ENCODE data around the gene DOCK1.

Gene DOCK1

DNA sequence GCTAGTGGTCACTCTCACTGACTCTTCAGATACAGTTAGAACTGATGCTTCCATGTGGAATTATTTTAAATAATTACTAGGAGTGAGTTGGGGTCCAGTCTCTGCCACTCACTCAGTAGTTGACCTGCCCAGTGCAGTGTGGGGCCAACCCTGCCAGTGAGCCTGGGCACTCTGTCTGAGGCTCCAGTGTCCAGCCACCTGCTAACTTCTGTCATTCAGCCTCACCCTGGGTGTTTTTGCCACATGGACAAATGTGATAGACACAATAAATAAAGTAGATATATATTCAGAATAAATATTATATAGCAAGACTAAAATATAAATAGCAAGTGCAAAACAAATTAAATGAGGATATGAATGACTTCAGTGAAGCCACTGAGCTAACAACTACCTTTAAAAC is 284.0 kb downstream of the DOCK1 start:
- no peaks in the 10 kb centered on the region for H3K4me1 ChIP-seq (ENCODE audit: control insufficient read depth, insufficient read depth, low read length)
- H3K9me3 ChIP-seq (ENCODE audit: control insufficient read depth, low read length): no peaks in the 10 kb centered on the region
- no peak overlapping the region for H3K9ac ChIP-seq (ENCODE audit: low read length)
- no peak overlapping the region for H3K4me3 ChIP-seq (ENCODE audit: low read length)
- no peaks in the 10 kb centered on the region for H3K27me3 ChIP-seq (ENCODE audit: control insufficient read depth, insufficient read depth, low read length)
- H3K36me3 ChIP-seq (ENCODE audit: control insufficient read depth, insufficient read depth, low read length): no peaks in the 10 kb centered on the region

DNA sequence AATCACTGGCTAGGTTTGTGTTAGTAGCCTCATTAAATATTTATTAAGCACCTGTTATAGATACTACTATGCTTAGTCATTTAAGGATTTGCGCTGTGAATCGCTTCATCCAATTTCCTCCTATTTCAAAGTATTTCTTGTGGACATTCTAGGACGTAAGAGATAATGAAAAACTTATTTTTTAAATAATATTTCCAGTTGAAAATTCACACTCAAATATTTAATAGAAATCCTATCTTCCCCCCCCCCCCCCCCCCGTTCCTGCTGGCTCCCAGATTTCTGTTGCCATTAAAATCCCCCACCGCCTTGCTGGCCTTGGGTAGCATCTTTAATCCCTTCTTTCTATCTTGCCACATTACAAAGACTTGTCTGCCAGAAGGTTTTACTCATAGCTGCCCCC is 285.2 kb downstream of the DOCK1 start:
- H3K9me3 ChIP-seq (ENCODE audit: control insufficient read depth, low read length): no peaks in the 10 kb centered on the region
- H3K36me3 ChIP-seq (ENCODE audit: control insufficient read depth, insufficient read depth, low read length): no peaks in the 10 kb centered on the region
- H3K27me3 ChIP-seq (ENCODE audit: control insufficient read depth, insufficient read depth, low read length): peaks cover 11% of the 10 kb centered on the region
- H3K4me1 ChIP-seq (ENCODE audit: control insufficient read depth, insufficient read depth, low read length): no peaks in the 10 kb centered on the region
- H3K4me3 ChIP-seq (ENCODE audit: low read length): no peak overlapping the region
- H3K9ac ChIP-seq (ENCODE audit: low read length): no peak overlapping the region

GRCh38 chr10:127193125-127193524 is 287.9 kb downstream of the DOCK1 start:
- Histone ChIP-seq H3K4me3 (ENCODE audit: low read length) (no peak overlapping the region), H3K4me1 (ENCODE audit: control insufficient read depth, insufficient read depth, low read length) (no peaks in the 10 kb centered on the region), H3K9ac (ENCODE audit: low read length) (no peak overlapping the region), H3K36me3 (ENCODE audit: control insufficient read depth, insufficient read depth, low read length) (no peaks in the 10 kb centered on the region), H3K9me3 (ENCODE audit: control insufficient read depth, low read length) (no peaks in the 10 kb centered on the region), H3K27me3 (ENCODE audit: control insufficient read depth, insufficient read depth, low read length) (peaks cover 16% of the 10 kb centered on the region)

DNA sequence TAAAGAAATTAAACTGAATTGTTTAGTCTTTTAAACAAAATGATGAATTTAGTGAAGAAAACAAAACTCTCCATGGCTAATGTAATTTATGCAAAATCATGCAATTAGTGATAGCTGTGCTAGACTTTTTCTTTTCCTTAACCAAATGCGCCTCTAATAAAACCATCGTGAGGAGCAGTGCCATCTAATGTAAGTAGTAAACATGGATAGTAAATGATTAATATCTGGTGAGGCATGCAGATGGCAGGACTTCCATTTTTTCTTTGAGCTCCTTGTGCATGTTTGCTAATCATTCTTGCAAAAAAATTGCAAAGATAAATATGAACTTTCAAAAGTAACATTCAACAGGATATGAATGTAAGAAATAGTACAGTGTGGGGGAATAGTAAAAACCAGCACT is 288.9 kb downstream of the DOCK1 start:
- H3K4me3 ChIP-seq (ENCODE audit: low read length): no peak overlapping the region
- no peaks in the 10 kb centered on the region for H3K9me3 ChIP-seq (ENCODE audit: control insufficient read depth, low read length)
- no peak overlapping the region for H3K9ac ChIP-seq (ENCODE audit: low read length)
- no peaks in the 10 kb centered on the region for H3K36me3 ChIP-seq (ENCODE audit: control insufficient read depth, insufficient read depth, low read length)
- peaks cover 16% of the 10 kb centered on the region for H3K27me3 ChIP-seq (ENCODE audit: control insufficient read depth, insufficient read depth, low read length)
- no peaks in the 10 kb centered on the region for H3K4me1 ChIP-seq (ENCODE audit: control insufficient read depth, insufficient read depth, low read length)

DNA sequence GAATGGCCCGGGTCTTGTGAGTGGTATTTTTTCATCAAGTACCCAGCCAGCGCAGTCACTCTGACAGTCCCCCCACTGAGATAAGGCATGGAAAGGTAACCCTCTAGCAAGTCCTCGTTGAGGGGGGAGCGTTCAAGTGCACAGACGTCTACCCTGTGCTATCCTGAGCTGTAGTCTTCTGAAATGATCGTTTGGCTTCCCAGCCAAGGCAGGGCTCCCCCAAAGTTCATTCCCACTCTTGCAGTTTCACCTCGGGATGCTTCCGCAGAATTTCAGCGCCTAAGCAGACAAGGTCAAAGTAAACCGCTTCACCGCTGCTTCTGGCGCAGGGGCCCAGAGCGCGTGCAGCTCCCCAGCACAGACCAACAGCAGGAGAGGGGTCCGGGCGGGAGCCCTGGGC is 289.4 kb downstream of the DOCK1 start:
- no peaks in the 10 kb centered on the region for H3K36me3 ChIP-seq (ENCODE audit: control insufficient read depth, insufficient read depth, low read length)
- no peaks in the 10 kb centered on the region for H3K4me1 ChIP-seq (ENCODE audit: control insufficient read depth, insufficient read depth, low read length)
- H3K9ac ChIP-seq (ENCODE audit: low read length): no peak overlapping the region
- no peak overlapping the region for H3K4me3 ChIP-seq (ENCODE audit: low read length)
- H3K9me3 ChIP-seq (ENCODE audit: control insufficient read depth, low read length): no peaks in the 10 kb centered on the region
- H3K27me3 ChIP-seq (ENCODE audit: control insufficient read depth, insufficient read depth, low read length): peaks cover 16% of the 10 kb centered on the region

DNA sequence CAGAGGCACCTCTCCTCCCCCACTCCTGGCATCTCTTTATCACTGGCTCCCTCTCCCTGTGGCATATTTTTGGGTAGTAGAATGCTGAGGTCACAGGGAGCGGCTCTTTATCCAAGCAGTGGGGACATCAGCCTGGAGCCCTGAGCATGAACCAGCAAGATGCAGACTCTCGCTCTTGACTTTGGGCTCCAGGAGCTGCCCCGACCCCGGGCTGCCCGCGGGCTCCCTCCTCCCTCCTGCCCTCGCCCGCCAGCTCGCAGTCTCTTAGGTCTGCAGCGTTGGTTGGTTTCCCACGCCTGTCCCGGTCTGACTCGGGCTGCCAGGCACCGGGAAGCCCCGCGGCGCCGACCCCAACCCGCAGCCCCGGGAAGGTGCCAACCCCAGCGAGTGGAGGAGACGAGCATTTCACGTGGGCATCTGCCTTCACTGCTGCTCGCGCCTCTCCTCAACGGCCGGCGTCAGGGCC is 289.8 kb downstream of the DOCK1 start:
- Histone ChIP-seq H3K27me3 (ENCODE audit: control insufficient read depth, insufficient read depth, low read length) (peaks cover 16% of the 10 kb centered on the region), H3K9me3 (ENCODE audit: control insufficient read depth, low read length) (no peaks in the 10 kb centered on the region), H3K36me3 (ENCODE audit: control insufficient read depth, insufficient read depth, low read length) (no peaks in the 10 kb centered on the region), H3K4me3 (ENCODE audit: low read length) (no peak overlapping the region), H3K4me1 (ENCODE audit: control insufficient read depth, insufficient read depth, low read length) (no peaks in the 10 kb centered on the region), H3K9ac (ENCODE audit: low read length) (no peak overlapping the region)

GRCh38 chr10:127195571-127196281 is 290.5 kb downstream of the DOCK1 start:
- peaks cover 16% of the 10 kb centered on the region for H3K27me3 ChIP-seq (ENCODE audit: control insufficient read depth, insufficient read depth, low read length)
- no peaks in the 10 kb centered on the region for H3K9me3 ChIP-seq (ENCODE audit: control insufficient read depth, low read length)
- H3K36me3 ChIP-seq (ENCODE audit: control insufficient read depth, insufficient read depth, low read length): no peaks in the 10 kb centered on the region
- H3K9ac ChIP-seq (ENCODE audit: low read length): no peak overlapping the region
- H3K4me3 ChIP-seq (ENCODE audit: low read length): no peak overlapping the region
- H3K4me1 ChIP-seq (ENCODE audit: control insufficient read depth, insufficient read depth, low read length): no peaks in the 10 kb centered on the region

DNA sequence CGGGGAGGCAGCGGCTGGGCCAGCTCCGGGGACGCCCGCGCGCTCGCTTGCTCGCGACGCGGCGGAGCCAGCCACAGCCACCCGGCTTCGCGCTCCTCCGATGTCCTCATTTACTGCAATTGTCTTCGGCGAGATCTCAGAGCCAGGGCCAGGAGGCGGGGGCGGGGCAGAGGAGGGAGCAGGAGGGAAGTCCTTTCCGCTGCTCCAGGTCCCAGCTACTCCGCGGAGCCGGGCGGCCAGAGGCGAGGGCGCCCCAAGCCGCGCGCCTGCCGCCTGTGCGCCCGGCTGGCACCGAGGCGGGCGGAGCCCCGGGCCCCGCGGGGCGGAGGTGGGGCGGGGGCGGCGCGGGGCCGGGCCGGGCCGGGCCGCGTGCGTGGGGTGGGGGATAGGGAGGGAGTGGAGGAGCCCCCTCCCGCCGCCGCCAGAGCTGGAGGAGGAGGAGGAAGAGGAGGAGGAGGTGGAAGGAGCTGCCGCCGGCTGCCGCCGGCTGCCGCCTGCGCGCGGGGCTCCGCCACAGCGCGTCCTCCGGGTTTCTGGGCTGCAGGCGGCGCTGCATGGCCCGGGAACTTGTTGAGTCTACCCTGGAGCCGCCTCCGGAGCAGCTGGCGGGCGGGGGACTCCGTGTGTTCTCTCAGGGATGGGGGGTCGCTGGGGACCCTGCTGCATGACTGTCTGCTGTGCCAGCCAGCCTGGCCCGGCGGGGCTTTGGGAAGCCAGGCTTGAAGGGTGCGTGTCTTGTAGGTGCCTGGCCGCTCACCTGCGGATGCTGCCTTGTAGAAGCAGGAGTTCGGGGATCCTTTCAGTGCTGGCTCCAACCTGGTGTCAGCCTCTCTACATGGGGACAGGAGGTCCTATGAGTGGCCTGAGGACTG is 291.3 kb downstream of the DOCK1 start, which contains the start of gene INSYN2A:
TSS of gene INSYN2A (minus strand) at position 310 of the 872 bp plus-strand sequence. CDS start 20,196 bp downstream, outside the sequence.
- Histone ChIP-seq H3K36me3 (ENCODE audit: control insufficient read depth, insufficient read depth, low read length) (no peaks in the 10 kb centered on the region), H3K4me1 (ENCODE audit: control insufficient read depth, insufficient read depth, low read length) (no peaks in the 10 kb centered on the region), H3K27me3 (ENCODE audit: control insufficient read depth, insufficient read depth, low read length) (peaks cover 16% of the 10 kb centered on the region), H3K9ac (ENCODE audit: low read length) (no peak within 1 kb of the TSS), H3K4me3 (ENCODE audit: low read length) (no peak within 1 kb of the TSS), H3K9me3 (ENCODE audit: control insufficient read depth, low read length) (no peaks in the 10 kb centered on the region)

- Histone ChIP-seq H3K9ac (ENCODE audit: low read length) (no peak overlapping the region), H3K4me3 (ENCODE audit: low read length) (no peak overlapping the region), H3K36me3 (ENCODE audit: control insufficient read depth, insufficient read depth, low read length) (no peaks in the 10 kb centered on the region), H3K9me3 (ENCODE audit: control insufficient read depth, low read length) (no peaks in the 10 kb centered on the region), H3K4me1 (ENCODE audit: control insufficient read depth, insufficient read depth, low read length) (no peaks in the 10 kb centered on the region), H3K27me3 (ENCODE audit: control insufficient read depth, insufficient read depth, low read length) (peaks cover 16% of the 10 kb centered on the region)
Measured at GRCh38 chr10:127197154-127197432, 291.9 kb downstream of the DOCK1 start.

- Histone ChIP-seq H3K9me3 (ENCODE audit: control insufficient read depth, low read length) (no peaks in the 10 kb centered on the region), H3K9ac (ENCODE audit: low read length) (no peak overlapping the region), H3K4me1 (ENCODE audit: control insufficient read depth, insufficient read depth, low read length) (no peaks in the 10 kb centered on the region), H3K36me3 (ENCODE audit: control insufficient read depth, insufficient read depth, low read length) (no peaks in the 10 kb centered on the region), H3K4me3 (ENCODE audit: low read length) (no peak overlapping the region), H3K27me3 (ENCODE audit: control insufficient read depth, insufficient read depth, low read length) (peaks cover 16% of the 10 kb centered on the region)
Measured at GRCh38 chr10:127198307-127198706, 293.1 kb downstream of the DOCK1 start.

- no peaks in the 10 kb centered on the region for H3K9me3 ChIP-seq (ENCODE audit: control insufficient read depth, low read length)
- H3K36me3 ChIP-seq (ENCODE audit: control insufficient read depth, insufficient read depth, low read length): no peaks in the 10 kb centered on the region
- no peak overlapping the region for H3K4me3 ChIP-seq (ENCODE audit: low read length)
- no peaks in the 10 kb centered on the region for H3K4me1 ChIP-seq (ENCODE audit: control insufficient read depth, insufficient read depth, low read length)
- peaks cover 16% of the 10 kb centered on the region for H3K27me3 ChIP-seq (ENCODE audit: control insufficient read depth, insufficient read depth, low read length)
- H3K9ac ChIP-seq (ENCODE audit: low read length): no peak overlapping the region
Measured at GRCh38 chr10:127198721-127199120, 293.5 kb downstream of the DOCK1 start.

GRCh38 chr10:127200646-127201045 is 295.4 kb downstream of the DOCK1 start:
- Histone ChIP-seq H3K4me3 (ENCODE audit: low read length) (no peak overlapping the region), H3K9me3 (ENCODE audit: control insufficient read depth, low read length) (no peaks in the 10 kb centered on the region), H3K9ac (ENCODE audit: low read length) (no peak overlapping the region), H3K4me1 (ENCODE audit: control insufficient read depth, insufficient read depth, low read length) (no peaks in the 10 kb centered on the region), H3K27me3 (ENCODE audit: control insufficient read depth, insufficient read depth, low read length) (peaks cover 3% of the 10 kb centered on the region), H3K36me3 (ENCODE audit: control insufficient read depth, insufficient read depth, low read length) (no peaks in the 10 kb centered on the region)
